Endothelial cell of umbilical vein (primary cell): ENCODE measurements around the gene SLC9A3.

Experiments used
- POLR2AphosphoS5 ChIP-seq: IDR thresholded peaks from 2 replicates; pipeline ENCODE4 v1.6.1; 2012; ENCODE audit warnings: low read depth, mild to moderate bottlenecking, control low read depth, low read length, moderate library complexity; ENCODE audit not compliant: insufficient read depth
- TF ChIP-seq, protein P1 (sequence below): IDR thresholded peaks from 2 replicates; pipeline ENCODE4 v1.6.1; 2011; ENCODE audit not compliant: insufficient read depth, insufficient read length

DNA sequence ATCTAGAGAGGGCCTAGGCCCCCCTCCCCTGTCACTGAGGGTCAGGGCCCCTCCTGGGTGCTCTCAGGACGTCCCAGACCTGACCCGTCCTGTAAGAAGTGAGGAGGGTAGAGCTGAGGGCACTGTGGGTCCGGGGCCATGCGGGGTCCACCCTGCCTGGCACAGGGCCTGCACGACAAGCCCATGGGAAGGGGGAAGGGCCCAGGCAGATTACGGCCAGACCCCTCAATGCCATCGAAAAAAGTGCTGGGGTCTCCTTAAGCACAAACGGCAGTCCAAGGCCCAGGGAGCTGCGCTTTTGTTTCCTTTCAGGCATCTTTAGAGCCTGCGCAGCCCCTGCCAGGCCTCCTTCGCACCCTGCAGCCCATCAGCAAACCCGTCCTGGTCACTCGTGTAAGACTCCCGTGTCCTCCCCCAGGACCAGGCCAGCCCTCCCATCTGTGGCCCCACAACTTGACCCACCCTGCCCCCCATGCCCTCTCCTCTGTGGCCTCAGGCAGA, 85.7 kb downstream of the SLC9A3 start:
- TF ChIP-seq POLR2AphosphoS5: no peak
- TF ChIP-seq, protein P1, sequence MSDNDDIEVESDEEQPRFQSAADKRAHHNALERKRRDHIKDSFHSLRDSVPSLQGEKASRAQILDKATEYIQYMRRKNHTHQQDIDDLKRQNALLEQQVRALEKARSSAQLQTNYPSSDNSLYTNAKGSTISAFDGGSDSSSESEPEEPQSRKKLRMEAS: no peak
